ENCODE results near the gene CCL16. TPM values are rescaled to one million over a fixed set of nuclear protein-coding genes. Genes with fewer than 3 reads are reported as not detected.
A peak's percentile ranks its signal among the peaks of the same experiment; 100 is the strongest.
"Not testable (repeated sequence)": the region's sequence is repeated elsewhere in the genome, so short reads cannot be mapped to it uniquely, and the experiment has no call there.

The CCL16 gene
- total RNA-seq, 1 donor, result not detected

GRCh38 chr17:36016555-36016954, 35.3 kb upstream of the CCL16 start:
- TF ChIP-seq CTCF (IDR thresholded peaks at IDR 0.05; ENCODE audit: insufficient read depth, low read depth, low read length), result no peak
- no peak for DNase-seq (ENCODE audit: low read depth)
- no peak overlapping the region for H3K4me3 ChIP-seq (ENCODE audit: low read depth, low read length)

DNA sequence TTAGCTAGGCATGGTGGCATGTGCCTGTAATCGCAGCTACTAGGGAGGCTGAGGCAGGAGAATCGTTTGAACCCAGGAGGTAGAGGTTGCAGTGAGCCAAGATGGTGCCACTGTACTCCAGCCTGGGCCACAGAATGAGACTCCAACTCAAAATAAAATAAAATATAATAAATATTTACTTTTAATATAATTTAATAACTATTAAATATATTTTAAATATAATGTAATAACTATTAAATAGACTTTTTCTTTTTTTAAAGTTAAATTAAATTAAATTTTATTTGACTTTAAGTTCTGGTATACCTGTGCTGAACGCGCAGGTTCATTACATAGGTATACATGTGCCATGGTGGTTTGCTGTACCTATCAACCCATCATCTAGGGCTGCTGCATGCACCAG, 34.6 kb upstream of the CCL16 start:
- H3K4me3 ChIP-seq (ENCODE audit: low read depth, low read length); DNase-seq (ENCODE audit: low read depth): not testable (repeated sequence)

GRCh38 chr17:36014946-36015345, 33.6 kb upstream of the CCL16 start:
- no peak for DNase-seq (ENCODE audit: low read depth)

DNA sequence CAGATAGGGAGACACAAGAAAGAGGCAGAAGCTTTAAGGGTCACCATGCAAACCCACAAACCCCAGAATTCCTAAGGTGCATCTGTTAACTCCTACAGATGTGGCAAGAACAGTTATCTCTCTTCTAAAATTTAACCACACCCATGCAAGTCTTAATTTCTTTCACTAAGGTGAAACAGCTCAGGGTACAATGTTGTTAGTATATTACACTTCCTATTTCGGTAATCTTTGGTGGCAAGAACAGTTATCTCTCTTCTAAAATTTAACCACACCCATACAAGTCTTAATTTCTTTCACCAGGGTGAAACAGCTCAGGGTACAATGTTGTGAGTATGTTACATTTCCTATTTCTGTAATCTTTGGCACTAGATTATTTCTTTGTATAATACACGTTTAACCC, 29.9 kb upstream of the CCL16 start:
- no peak for DNase-seq (ENCODE audit: low read depth)
- no peak overlapping the region for H3K4me3 ChIP-seq (ENCODE audit: low read depth, low read length)
- TF ChIP-seq CTCF (IDR thresholded peaks at IDR 0.05; ENCODE audit: insufficient read depth, low read depth, low read length), result no peak

More at GRCh38 chr17:36014946-36015345, 33.6 kb upstream of the CCL16 start:
- H3K4me3 ChIP-seq (ENCODE audit: low read depth, low read length), result no peak overlapping the region
- no peak for TF ChIP-seq CTCF (IDR thresholded peaks at IDR 0.05; ENCODE audit: insufficient read depth, low read depth, low read length)

DNA sequence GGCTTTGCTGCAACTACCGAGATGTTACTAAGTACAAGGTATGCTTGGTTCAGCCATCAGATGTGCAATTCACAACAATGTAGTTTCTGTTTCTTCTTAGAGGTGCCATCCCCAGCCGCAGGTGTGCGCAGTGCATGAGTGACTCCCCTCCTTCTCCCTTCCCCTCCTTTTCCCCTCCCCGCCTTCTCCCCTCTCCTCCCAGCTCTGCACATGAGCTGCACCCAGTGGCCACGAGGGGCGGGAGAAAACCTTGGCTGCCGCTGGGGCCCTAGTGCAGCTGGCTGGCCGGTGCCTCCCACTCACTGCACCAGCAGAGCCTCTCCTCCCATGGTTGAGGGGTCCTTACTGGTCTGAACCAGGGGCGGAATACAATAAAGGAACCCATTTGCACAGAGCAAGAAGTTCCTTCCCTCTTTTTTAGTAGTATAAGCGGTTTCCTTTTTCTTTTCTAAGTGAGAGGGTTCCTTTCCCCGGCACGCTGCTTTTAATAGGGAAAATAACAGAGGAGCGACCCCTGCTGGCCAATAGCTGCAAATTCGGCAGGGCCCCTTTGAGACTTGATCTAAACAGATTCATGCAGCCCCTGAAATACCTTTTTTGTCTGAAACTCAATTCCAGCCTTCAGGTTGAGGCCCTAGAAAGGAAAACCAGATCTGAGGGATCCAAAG, 27.8 kb upstream of the CCL16 start:
- DNase-seq (ENCODE audit: low read depth), result peak; percentile 22

GRCh38 chr17:36004594-36005108, 23.4 kb upstream of the CCL16 start:
- no peak overlapping the region for H3K4me3 ChIP-seq (ENCODE audit: low read depth, low read length)
- TF ChIP-seq CTCF (IDR thresholded peaks at IDR 0.05; ENCODE audit: insufficient read depth, low read depth, low read length), result no peak
- DNase-seq (ENCODE audit: low read depth), result no peak

More for the DNA sequence above, 27.8 kb upstream of the CCL16 start:
- no peak overlapping the region for H3K4me3 ChIP-seq (ENCODE audit: low read depth, low read length)
- TF ChIP-seq CTCF (IDR thresholded peaks at IDR 0.05; ENCODE audit: insufficient read depth, low read depth, low read length), result peak; percentile 60

DNA sequence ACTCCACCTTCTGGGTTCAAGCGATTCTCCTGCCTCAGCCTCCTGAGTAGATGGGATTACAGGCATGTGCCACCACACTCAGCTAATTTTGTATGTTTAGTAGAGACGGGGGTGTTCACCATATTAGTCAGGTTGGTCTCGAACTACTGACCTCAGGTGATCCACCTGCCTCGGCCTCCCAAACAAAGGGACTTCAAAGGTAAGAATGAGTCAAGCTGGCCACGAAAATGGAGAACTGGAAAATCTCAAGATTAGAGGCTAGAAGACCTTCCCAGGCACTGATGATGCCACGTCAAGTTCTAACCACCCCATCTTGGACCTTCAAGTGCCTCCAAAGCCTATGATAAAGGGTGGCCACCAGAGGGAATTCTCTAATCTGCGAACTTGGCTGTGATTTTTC, 21.3 kb upstream of the CCL16 start:
- no peak for TF ChIP-seq CTCF (IDR thresholded peaks at IDR 0.05; ENCODE audit: insufficient read depth, low read depth, low read length)
- no peak overlapping the region for H3K4me3 ChIP-seq (ENCODE audit: low read depth, low read length)

More for the DNA sequence above, 21.3 kb upstream of the CCL16 start:
- no peak for DNase-seq (ENCODE audit: low read depth)

Measured in fibroblast of villous mesenchyme (primary cell).